H1 (cell line): ENCODE results near the gene TRAF3. TPM values are rescaled to one million over a fixed set of nuclear protein-coding genes. Genes with fewer than 3 reads are reported as not detected.

Experiments used
- BRCA1 ChIP-seq: IDR thresholded peaks from 2 replicates; pipeline ENCODE4 v1.6.1; 2012; ENCODE audit warnings: low read depth, low read length, improper control_type of control experiment
- CHD7 ChIP-seq: fragments of 300-600 bp; sonication (generic); IDR thresholded peaks from 2 replicates; pipeline ENCODE4 v1.7.1; 2012; ENCODE audit warnings: low read length, moderate library complexity, mild to moderate bottlenecking, inconsistent platforms; ENCODE audit not compliant: insufficient replicate concordance
- MAFK ChIP-seq: IDR thresholded peaks from 2 replicates; pipeline ENCODE4 v1.6.1; 2012; ENCODE audit warnings: low read depth, mild to moderate bottlenecking, improper control_type of control experiment, low read length
- NRF1 ChIP-seq: IDR thresholded peaks from 2 replicates; pipeline ENCODE4 v1.6.1; 2011; ENCODE audit warnings: mild to moderate bottlenecking, low read depth, low read length, improper control_type of control experiment
- USF2 ChIP-seq: IDR thresholded peaks from 2 replicates; pipeline ENCODE4 v1.6.1; 2011; ENCODE audit warnings: low read length, improper control_type of control experiment
- polyA plus RNA-seq, 7 experiments: library from polyadenylated mRNA; depleted of rRNA in 3 of 7; stranded (reverse) in 5 of 7; unstranded in 2 of 7; fragments of >200 nt in 5 of 7; fragments of 200-250 nt in 2 of 7; gene quantifications; 1 replicate in 5 of 7; 2 replicates in 1 of 7; 4 replicates in 1 of 7; pipeline versions ENCODE4 v1.2.1 to v1.2.3, GENCODE V29; 2011 to 2013; ENCODE audit warnings: missing spikeins in 2 of 7, mixed read lengths in 2 of 7
- total RNA-seq: library from RNA; stranded (reverse); fragmentation: NEBNext Ultra II Directional; extraction: Animal tissue kit (Norgen Biotek cat#: 25700); gene quantifications from 2 replicates; pipeline ENCODE4 v1.2.1, GENCODE V29; 2021

The TRAF3 gene
- total and polyA plus RNA-seq, 2 of the 8 experiments (the other 6 are each of a cell fraction or from before 2014, with no cell fraction given): 5.8 to 12.1 TPM

GRCh38 chr14:102909462-102909861, 132.2 kb downstream of the TRAF3 start (continued):
- TF ChIP-seq BRCA1 (no peak), NRF1 (no peak), USF2 (no peak), MAFK (no peak), CHD7 (no peak)
